Measurements from ENCODE around the gene CCBE1. TPM values are rescaled to one million over a fixed set of nuclear protein-coding genes. Genes with fewer than 3 reads are reported as not detected.
"Not testable (repeated sequence)": the region's sequence is repeated elsewhere in the genome, so short reads cannot be mapped to it uniquely, and the experiment has no call there.

The CCBE1 gene
- total RNA-seq, 1 donor = 35.3 TPM

DNA sequence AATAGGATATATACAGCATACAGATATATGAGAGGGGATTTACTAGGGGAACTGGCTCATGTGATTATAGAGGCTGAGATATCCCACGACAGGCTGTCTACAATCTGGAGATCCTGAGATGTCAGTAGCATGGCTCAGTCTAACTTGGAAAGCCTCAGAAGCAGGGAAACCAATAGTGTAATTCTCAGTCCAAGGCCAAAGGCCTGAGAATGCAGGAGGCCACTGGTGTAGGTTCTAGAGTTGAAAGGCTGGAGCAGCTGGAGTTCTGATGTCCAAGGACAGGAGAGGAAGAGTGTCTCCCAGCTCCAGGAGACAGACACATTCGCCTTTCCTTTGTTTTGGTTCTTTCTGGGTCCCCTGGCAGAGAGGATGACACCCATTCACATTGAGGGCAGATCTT is 20.1 kb upstream of the CCBE1 start:
- no peak for DNase-seq (ENCODE audit: low read depth)
- TF ChIP-seq, protein P1, sequence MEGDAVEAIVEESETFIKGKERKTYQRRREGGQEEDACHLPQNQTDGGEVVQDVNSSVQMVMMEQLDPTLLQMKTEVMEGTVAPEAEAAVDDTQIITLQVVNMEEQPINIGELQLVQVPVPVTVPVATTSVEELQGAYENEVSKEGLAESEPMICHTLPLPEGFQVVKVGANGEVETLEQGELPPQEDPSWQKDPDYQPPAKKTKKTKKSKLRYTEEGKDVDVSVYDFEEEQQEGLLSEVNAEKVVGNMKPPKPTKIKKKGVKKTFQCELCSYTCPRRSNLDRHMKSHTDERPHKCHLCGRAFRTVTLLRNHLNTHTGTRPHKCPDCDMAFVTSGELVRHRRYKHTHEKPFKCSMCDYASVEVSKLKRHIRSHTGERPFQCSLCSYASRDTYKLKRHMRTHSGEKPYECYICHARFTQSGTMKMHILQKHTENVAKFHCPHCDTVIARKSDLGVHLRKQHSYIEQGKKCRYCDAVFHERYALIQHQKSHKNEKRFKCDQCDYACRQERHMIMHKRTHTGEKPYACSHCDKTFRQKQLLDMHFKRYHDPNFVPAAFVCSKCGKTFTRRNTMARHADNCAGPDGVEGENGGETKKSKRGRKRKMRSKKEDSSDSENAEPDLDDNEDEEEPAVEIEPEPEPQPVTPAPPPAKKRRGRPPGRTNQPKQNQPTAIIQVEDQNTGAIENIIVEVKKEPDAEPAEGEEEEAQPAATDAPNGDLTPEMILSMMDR (IDR thresholded peaks at IDR 0.05; ENCODE audit: insufficient read depth, low read length) = no peak
- no peak overlapping the region for H3K4me3 ChIP-seq (ENCODE audit: low read depth, low read length)

- peak; percentile 95 for DNase-seq (ENCODE audit: low read depth)
- TF ChIP-seq, protein P1 (IDR thresholded peaks at IDR 0.05; ENCODE audit: insufficient read depth, low read length) = peak; percentile 38
- no peak overlapping the region for H3K4me3 ChIP-seq (ENCODE audit: low read depth, low read length)
Measured at GRCh38 chr18:59715966-59716369, 18.7 kb upstream of the CCBE1 start.

DNA sequence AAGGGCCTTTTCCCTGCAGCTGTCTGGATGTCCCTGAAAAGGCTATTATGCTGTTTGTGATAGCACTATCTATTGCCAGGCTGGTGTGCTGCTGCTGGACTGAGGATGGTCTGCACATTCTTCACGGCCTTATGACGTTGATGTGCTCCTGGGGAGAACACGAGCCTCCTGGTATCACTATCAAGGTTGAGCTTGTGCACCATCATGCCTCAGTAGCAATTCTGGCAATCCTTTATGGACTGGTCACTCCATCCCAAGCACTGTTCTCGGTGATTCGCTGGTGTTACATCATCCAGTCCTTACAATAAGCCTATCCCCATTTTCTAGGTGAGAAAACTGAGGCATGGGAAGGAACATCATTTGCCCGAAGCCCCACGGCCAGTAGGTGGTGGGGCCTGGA is 18.2 kb upstream of the CCBE1 start:
- H3K4me3 ChIP-seq (ENCODE audit: low read depth, low read length) = no peak overlapping the region
- TF ChIP-seq, protein P1 (IDR thresholded peaks at IDR 0.05; ENCODE audit: insufficient read depth, low read length) = no peak
- DNase-seq (ENCODE audit: low read depth) = peak; percentile 45

DNA sequence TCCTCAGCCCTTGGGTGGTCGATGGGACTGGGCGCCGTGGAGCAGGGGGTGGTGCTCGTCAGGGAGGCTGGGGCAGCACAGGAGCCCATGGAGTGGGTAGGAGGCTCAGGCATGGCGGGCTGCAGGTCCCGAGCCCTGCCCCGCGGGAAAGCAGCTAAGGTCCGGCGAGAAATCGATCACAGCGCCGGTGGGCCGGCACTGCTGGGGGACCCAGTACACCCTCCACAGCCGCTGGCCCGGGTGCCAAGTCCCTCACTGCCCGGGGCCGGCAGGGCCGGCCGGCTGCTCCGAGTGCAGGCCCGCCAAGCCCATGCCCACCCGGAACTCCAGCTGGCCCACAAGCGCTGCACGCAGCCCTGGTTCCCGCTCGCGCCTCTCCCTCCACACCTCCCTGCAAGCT is 16.9 kb upstream of the CCBE1 start:
- DNase-seq (ENCODE audit: low read depth); H3K4me3 ChIP-seq (ENCODE audit: low read depth, low read length): not testable (repeated sequence)

GRCh38 chr18:59712311-59712710 is 15.1 kb upstream of the CCBE1 start:
- DNase-seq (ENCODE audit: low read depth) = no peak
- no peak overlapping the region for H3K4me3 ChIP-seq (ENCODE audit: low read depth, low read length)
- TF ChIP-seq, protein P1 (IDR thresholded peaks at IDR 0.05; ENCODE audit: insufficient read depth, low read length) = no peak

- H3K4me3 ChIP-seq (ENCODE audit: low read depth, low read length) = no peak overlapping the region
- DNase-seq (ENCODE audit: low read depth) = no peak
- TF ChIP-seq, protein P1 (IDR thresholded peaks at IDR 0.05; ENCODE audit: insufficient read depth, low read length) = no peak
Measured at GRCh38 chr18:59708988-59709387, 11.8 kb upstream of the CCBE1 start.

GRCh38 chr18:59707306-59707705 is 10.1 kb upstream of the CCBE1 start:
- TF ChIP-seq, protein P1 (IDR thresholded peaks at IDR 0.05; ENCODE audit: insufficient read depth, low read length) = no peak
- no peak overlapping the region for H3K4me3 ChIP-seq (ENCODE audit: low read depth, low read length)
- DNase-seq (ENCODE audit: low read depth) = no peak

All from fibroblast of the aortic adventitia (primary cell).